Measurements from ENCODE around the gene EXOSC6.
A peak's percentile ranks its signal among the peaks of the same experiment; 100 is the strongest.
"Not testable (repeated sequence)": the region's sequence is repeated elsewhere in the genome, so short reads cannot be mapped to it uniquely, and the experiment has no call there.

Gene EXOSC6

GRCh38 chr16:70254180-70254964, 2.6 kb upstream of the EXOSC6 start:
- no peak for DNase-seq

GRCh38 chr16:70253291-70254106, 1.8 kb upstream of the EXOSC6 start:
- DNase-seq: peak in 1 of 2 experiments; percentile 5

GRCh38 chr16:70252355-70252988, 732 bp upstream of the EXOSC6 start:
- no peak for DNase-seq

GRCh38 chr16:70250748-70251628, 752 bp downstream of the EXOSC6 start:
- DNase-seq: peak in 1 of 2 experiments; percentile 31

- DNase-seq: not testable (repeated sequence)
These were observed 2.0 kb downstream of the EXOSC6 start for GRCh38 chr16:70249697-70250096.

- not testable (repeated sequence) for DNase-seq
These were observed 13.0 kb downstream of the EXOSC6 start for GRCh38 chr16:70238773-70239172.

GRCh38 chr16:70231831-70232230, 19.9 kb downstream of the EXOSC6 start:
- not testable (repeated sequence) for DNase-seq

GRCh38 chr16:70226024-70226423, 25.7 kb downstream of the EXOSC6 start:
- not testable (repeated sequence) for DNase-seq

- not testable (repeated sequence) for DNase-seq
These were observed 26.3 kb downstream of the EXOSC6 start for GRCh38 chr16:70225430-70225829.

- not testable (repeated sequence) for DNase-seq
These were observed 27.1 kb downstream of the EXOSC6 start for GRCh38 chr16:70224645-70225044.

- not testable (repeated sequence) for DNase-seq
These were observed 27.7 kb downstream of the EXOSC6 start for GRCh38 chr16:70223971-70224513.

- not testable (repeated sequence) for DNase-seq
These were observed 28.5 kb downstream of the EXOSC6 start for GRCh38 chr16:70223216-70223615.

GRCh38 chr16:70222574-70222973, 29.2 kb downstream of the EXOSC6 start:
- not testable (repeated sequence) for DNase-seq

GRCh38 chr16:70218586-70218985, 33.2 kb downstream of the EXOSC6 start:
- not testable (repeated sequence) for DNase-seq

GRCh38 chr16:70206382-70206781, 45.4 kb downstream of the EXOSC6 start:
- DNase-seq: not testable (repeated sequence)

GRCh38 chr16:70204668-70205405, 46.9 kb downstream of the EXOSC6 start:
- not testable (repeated sequence) for DNase-seq

GRCh38 chr16:70204010-70204409, 47.7 kb downstream of the EXOSC6 start:
- DNase-seq: not testable (repeated sequence)

GRCh38 chr16:70203508-70203907, 48.2 kb downstream of the EXOSC6 start:
- not testable (repeated sequence) for DNase-seq

- not testable (repeated sequence) for DNase-seq
These were observed 51.7 kb downstream of the EXOSC6 start for GRCh38 chr16:70200063-70200462.

- DNase-seq: not testable (repeated sequence)
These were observed 52.6 kb downstream of the EXOSC6 start for GRCh38 chr16:70199170-70199569.

- DNase-seq: not testable (repeated sequence)
These were observed 53.1 kb downstream of the EXOSC6 start for GRCh38 chr16:70198666-70199065.
